Activated CD4-positive, alpha-beta T cell treated with anti-CD3 and anti-CD28 coated beads for 24 hours (primary cell): Measurements from ENCODE around the gene F2R.
"Not testable (repeated sequence)": the region's sequence is repeated elsewhere in the genome, so short reads cannot be mapped to it uniquely, and the experiment has no call there.

Source experiments
- DNase-seq, 2 donors: peaks; one replicate each; pipeline ENCODE4 v3.0.0-alpha.2; 2020; ENCODE audit warnings: low read depth in 2 of 2

The F2R gene

DNA sequence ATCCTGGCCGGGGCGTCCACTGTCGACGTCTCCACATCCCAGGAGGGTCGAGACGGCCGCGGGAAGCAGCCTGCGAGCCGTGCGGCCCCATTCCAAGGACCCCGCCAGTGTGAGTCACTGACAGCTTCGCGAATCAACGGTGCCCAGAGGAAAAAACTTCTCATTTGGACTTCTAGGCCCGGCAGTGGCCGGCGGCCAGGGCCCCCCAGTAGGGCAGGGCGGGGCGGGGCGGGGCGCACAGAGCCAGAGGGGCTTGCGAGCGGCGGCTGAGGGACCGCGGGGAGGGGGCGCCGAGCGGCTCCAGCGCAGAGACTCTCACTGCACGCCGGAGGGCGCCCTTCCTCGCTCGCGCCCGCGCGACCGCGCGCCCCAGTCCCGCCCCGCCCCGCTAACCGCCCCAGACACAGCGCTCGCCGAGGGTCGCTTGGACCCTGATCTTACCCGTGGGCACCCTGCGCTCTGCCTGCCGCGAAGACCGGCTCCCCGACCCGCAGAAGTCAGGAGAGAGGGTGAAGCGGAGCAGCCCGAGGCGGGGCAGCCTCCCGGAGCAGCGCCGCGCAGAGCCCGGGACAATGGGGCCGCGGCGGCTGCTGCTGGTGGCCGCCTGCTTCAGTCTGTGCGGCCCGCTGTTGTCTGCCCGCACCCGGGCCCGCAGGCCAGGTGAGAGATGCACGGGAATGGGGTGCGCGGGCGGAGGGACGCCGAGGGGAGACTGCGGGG is at the start of gene F2R:
Gene F2R, plus strand, starts transcription at position 391 of the 720 bp plus-strand sequence. Its CDS starts 182 bp downstream, at position 573.
- peak; percentile 18 to 21 for DNase-seq

DNA sequence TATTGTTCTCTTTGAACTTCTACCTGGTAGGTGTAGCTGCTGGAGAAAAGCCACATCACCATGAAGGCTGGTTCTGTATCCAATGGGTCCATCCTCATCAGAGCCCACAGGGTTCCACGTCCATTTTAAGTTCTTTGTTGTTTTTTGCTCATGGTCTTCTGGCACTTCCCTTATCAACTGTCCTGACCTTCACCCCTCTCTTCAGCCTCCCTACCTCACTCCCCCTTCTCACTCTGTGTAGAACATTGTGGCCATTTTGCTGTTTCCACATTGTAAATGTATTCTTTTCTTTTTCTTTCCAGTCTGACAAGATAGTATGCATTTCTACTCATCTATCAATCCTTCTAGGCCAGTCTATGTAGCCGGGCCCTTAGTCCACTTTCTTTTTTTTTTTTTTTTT is 48.4 kb upstream of the F2R start:
- DNase-seq: no peak

GRCh38 chr5:76669245-76669644 is 46.7 kb upstream of the F2R start:
- DNase-seq: no peak

GRCh38 chr5:76670508-76670907 is 45.4 kb upstream of the F2R start:
- no peak for DNase-seq

DNA sequence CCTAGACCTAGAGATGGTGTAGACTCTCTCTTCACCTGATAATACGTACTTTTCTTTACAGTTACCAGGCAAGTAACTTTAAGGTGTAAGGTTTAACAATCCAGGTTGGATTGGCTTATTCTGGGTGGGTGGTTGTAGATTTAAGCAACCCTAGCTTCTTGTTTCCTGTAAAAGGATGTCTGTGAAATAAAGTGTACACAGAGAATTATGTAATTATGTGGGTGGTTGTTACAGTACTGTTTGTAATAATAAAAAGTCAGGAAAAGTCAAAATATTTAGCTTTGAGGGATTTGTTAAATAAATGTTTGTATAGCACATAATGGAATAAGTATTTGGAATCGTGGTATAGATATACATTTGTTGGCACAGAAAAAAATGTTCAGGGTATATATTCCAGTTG is 43.7 kb upstream of the F2R start:
- DNase-seq: no peak

- no peak for DNase-seq
Measured at GRCh38 chr5:76673125-76673524, 42.8 kb upstream of the F2R start.

DNA sequence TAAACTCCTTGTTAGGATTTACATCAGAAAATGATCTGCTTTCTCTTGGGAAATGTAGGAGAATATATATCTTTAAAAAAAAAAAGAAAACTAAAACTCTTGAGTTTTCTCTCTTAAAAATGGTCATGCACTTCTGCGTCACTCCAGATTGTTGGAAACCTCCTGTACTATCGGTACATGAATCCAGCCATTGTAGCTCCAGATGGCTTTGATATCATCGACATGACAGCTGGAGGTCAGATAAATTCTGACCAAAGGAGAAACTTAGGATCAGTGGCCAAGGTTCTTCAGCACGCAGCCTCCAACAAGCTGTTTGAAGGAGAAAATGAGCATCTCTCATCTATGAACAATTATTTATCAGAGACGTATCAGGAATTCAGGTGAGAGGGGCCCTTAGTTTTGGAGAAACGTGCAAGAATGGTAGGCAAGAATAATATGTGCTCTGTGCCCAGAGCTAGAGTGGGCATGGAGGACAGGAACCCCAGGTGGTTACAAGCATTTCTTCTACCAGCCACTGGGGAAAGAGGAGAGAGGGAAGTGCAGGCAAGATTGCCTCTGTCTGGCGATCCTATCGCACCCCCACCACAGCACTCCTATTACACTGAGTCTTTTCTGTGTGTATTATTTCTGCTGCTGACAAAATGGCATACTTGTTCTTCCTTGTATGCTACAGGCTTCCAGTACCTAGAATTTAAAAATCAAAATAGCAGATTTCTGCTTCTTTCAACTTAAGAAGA is 41.4 kb upstream of the F2R start:
- no peak for DNase-seq

DNA sequence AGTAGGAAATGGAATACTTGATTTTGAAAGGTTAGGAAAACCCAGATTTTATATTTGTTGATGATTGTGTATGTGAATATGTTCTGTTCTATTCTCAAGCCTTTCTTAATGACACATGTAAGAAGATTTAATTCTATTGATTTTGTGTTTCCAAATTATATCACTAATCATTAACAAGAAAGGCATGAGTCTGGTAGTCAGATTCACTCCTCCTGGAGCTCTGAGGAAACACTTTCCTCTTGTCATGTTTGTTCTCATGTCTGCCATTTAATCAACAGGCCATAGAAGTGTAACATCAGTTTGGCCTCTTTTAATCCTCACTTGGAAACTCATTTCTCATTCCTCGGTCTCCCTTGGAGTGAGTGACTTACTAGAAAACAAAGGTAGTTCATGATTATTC is 40.6 kb upstream of the F2R start:
- DNase-seq: no peak

DNA sequence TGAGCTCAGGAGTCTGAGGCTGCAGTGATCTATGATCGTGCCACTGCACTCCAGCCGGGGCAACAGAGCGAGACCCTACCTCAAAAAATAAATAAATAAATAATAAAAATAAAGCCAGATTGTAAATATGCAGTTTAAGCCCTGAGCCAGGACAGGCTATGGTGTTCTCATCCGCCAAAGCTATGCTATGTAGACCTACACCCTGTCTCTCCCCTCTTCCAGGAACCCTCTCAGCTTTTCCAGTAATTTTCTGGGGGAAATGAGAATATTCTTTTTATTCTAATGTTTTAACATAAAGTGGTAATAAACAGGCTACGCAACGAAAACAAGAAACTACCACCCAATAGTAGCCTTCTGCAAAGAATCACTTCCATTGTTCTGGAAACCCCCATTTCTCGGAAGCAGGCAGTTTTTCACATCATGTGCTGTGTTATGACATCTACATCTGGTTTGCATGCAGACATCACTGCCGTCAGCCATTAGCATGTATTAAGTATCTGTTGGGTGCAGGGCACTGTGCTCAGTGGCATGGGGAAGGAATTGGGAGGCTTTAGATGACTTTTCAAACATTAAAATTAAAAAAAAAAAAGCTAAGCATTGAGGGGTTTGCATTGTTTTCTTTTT is 38.0 kb upstream of the F2R start:
- no peak for DNase-seq

DNA sequence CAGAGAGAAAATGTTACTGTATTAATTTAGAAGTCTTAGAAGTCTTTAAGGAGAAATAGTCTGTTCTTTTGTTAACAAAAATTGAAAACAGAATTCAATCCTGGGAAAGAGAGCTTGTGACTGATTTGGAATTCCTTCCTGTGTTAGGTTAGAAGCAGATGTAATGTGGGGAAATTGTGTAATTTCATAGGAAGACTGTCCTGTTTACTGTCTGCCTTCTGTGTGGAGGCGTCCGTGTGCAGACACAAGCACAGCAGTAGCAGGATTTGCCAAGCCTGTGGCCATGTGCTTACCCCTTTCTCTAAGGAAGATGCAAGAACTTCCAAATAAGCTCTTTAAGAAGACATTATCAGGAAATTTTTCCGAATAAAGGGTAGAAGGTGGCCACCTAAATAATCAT is 36.7 kb upstream of the F2R start:
- DNase-seq: no peak

- not testable (repeated sequence) for DNase-seq
Measured at GRCh38 chr5:76680826-76681225, 35.1 kb upstream of the F2R start.

DNA sequence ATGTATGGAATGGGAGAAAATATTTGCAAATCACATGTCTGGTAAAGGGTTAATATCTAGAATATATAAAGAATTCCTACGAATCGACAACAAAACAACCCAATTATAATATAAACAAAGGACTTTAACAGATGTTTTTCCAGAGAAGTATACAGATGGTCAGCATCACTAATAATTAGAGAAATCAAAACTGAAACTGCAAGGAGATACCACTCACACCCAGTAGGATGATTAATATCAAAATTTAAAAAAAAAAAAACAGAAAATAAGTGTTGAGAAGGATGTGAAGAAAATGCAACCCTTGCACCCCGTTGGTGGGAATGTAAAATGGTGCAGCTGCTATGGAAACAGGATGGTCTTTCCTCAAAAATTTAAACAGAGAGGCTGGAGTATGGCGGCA is 34.6 kb upstream of the F2R start:
- no peak for DNase-seq

- DNase-seq: no peak
Measured at GRCh38 chr5:76682387-76682786, 33.5 kb upstream of the F2R start.

DNA sequence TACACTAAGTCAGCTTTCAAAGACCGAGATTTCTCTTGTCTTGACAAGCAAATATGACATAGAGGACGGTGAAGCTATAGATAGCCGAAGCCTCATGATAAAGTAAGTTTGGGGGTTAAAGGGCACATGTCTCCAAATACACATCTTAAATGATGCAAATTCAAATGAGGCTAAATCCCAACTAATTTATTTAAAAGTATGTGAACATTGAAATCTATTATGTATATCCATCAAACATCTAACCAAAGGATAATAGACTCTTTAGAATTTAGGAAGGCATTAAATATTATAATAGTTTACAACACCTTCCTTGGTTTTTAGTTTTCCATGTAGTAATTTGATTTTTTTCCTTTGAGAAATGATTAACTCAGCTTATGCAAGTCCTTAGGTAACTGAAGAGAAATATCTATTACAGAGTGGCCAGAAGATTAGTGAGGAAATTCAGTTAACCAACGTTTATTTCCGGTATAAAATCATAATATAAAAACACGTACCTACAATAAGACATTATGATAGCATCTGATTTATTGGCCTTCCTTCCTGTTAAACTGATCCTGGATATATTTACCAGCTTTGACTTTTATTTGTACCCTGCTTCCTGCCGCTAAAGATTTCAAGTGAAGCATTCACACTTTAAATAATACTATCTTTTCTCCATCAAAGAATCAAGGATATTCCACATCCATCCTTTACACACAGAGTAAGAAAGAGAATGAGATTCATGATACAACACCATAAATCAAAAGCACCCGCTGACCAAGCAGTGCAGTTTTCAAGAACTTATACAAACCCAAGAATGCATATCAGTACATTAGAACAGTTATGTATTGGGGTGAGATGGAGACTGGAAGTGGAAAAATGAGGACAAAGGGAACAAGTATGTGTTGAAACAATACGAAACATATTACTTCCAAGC is 31.9 kb upstream of the F2R start:
- no peak for DNase-seq

GRCh38 chr5:76684756-76685519 is 31.0 kb upstream of the F2R start:
- no peak for DNase-seq

DNA sequence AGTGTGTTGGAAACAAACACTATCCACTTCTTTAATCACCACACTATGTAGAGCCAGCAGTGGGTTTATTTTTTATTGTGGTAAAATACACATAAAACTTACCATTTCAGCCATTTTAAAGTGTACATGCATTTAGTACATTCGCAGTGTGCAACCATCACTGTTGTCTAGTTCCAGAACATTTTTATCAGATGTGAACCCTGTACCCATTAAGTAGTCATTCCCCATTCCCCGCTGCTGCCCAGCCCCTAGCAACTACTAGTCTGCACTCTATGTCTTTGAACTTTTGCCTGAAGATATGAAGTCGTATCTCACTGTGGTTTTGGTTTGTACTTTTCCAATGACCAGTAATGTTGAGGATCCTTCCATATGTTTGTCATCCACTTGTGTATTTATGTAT is 30.2 kb upstream of the F2R start:
- DNase-seq: no peak

- DNase-seq: no peak
Measured at GRCh38 chr5:76688212-76688611, 27.7 kb upstream of the F2R start.

DNA sequence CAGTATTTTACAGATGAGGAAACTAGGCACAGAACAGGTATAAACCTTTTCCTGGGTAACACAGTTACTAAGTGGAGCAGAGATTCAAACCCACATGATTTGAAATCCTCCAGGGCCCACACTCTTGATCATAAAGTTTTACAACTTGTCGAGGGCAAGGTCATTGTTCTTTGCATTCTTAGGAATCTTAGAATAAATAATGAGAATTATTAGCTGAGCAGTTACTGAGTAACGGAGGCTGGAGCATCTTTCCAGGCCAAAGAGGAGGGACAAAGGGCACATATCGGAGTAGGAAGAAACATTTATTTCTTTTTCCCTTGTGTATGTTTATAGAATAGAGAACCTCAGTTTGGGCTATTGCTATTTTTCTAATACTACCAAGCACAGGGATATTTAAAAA is 27.1 kb upstream of the F2R start:
- no peak for DNase-seq

DNA sequence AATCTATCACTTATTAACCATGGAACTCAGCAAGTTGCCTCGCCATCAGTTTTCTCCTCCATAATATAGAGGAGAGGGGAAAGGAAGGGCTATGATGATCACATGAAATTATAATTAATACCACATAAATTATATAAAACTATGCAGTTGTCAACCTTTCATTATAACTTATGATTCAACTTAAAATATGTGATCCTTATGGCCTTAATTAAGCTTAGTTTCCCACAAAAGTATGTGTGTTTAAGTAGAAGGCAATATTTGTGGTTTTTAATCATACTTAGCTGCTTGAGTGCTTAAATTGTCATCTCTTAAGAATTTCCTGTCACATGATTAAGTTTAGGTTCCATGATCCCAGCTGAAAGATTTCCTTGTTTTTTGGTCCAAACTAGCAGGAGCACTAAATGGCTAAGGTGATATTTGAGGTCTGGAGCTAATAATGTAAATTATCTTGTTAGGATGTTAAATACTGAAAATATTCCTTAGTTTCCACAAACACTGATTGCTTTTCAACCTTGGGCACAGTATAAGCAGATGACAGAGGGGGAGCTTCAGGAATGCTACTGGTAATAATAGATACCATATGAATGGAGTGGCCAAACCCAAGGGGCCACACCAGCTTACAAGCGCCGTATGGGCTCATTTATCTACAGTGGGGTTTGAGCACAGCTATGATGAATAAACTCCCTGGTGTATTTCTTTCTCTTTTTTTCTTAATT is 26.4 kb upstream of the F2R start:
- no peak for DNase-seq

DNA sequence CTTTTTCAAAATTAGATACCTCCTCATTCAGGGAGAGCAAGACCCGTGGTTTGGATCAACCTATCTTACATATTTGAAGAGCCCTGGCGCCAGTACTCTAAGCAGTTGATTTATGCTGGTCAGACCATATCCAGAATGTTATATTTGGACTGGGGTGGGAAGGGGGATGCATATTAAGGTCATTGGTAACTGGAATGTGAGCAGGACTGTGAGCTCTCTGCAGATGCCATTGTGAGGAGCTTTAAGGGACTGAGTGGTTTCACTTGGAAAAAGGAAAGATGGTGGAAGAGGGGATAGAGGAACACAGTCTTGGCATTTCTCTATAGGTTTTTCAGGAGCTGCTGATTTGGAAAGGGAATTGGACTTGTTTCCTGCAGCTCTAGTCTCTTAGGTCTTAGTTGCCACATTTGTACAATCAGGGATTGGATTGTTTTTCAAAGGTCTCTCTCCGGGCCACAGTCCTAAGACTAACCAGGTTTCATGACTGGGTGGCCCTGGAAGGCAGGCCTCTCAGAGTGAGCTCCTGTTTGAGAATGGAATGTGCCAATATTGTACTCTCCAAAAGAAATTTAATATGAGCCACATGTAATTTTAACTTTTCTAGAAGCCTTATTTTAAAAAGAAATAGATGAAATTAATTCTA is 25.8 kb upstream of the F2R start:
- DNase-seq: no peak
